Lower leg skin (tissue), 4 donors: ENCODE data around the gene F7. TPM values are rescaled to one million over a fixed set of nuclear protein-coding genes. Genes with fewer than 3 reads are reported as not detected.

Source experiments
- DNase-seq, 2 donors: peaks; one replicate each; pipeline ENCODE4 v3.0.0-alpha.2; 2019; ENCODE audit warnings: low spot score in 2 of 2
- H3K4me3 ChIP-seq: fragments of 200-600 bp; sonication (generic); 2 replicates; pipeline ENCODE4 v1.5.1; 2017; ENCODE audit warnings: mild to moderate bottlenecking, low read depth; ENCODE audit not compliant: poor library complexity, severe bottlenecking
- CTCF ChIP-seq, 3 donors: fragments of 450-650 bp; IDR thresholded peaks; one replicate each; pipeline ENCODE4 v1.5.1; 2016; ENCODE audit warnings: antibody characterized with exemption in 3 of 3, mild to moderate bottlenecking in 3 of 3, moderate library complexity in 2 of 3
- POLR2A ChIP-seq, 2 donors: fragments of 450-650 bp; IDR thresholded peaks; one replicate each; pipeline ENCODE4 v1.6.1; 2016 to 2017; ENCODE audit warnings: antibody characterized with exemption in 2 of 2, mild to moderate bottlenecking in 1 of 2, moderate library complexity in 1 of 2
- WGBS, 2 donors: methylation state at CpG; one replicate each; pipeline ENCODE4 v1.1.5; 2018; 5-methylcytosine and 5-hydroxymethylcytosine counted together
- intact Hi-C: fragments of 100-400 bp; cut with DNase I; formaldehyde crosslinking; loops from one replicate; pipeline ENCODE4 v1.15.0; 2023; ENCODE audit warnings: low total_unique reads
- total RNA-seq, 4 donors: library from RNA; depleted of rRNA; stranded (reverse); fragments of >200 nt; gene quantifications; one replicate each; pipeline ENCODE4 v1.1.0, GENCODE V29; 2016

F7 gene
- total RNA-seq, 4 donors from 2014 or later = 0.13 TPM; not detected in 3

- peak in 1 of 2 donors; percentile 78 for DNase-seq
- intact Hi-C loops = no loop called here
- WGBS, 2 donors = 71 to 73% methylated on average over 12 of the region's 12 CpGs
- no peak overlapping the region for H3K4me3 ChIP-seq
- TF ChIP-seq CTCF (IDR thresholded peaks at IDR 0.05) = no peak
- TF ChIP-seq POLR2A (IDR thresholded peaks at IDR 0.05) = no peak
Observed at GRCh38 chr13:113157206-113157928, 51.8 kb downstream of the F7 start.

GRCh38 chr13:113157929-113158747 is 52.5 kb downstream of the F7 start, which contains the start of gene PROZ:
Gene PROZ (plus strand): TSS chr13:113158648. CDS start chr13:113158661, 13 bp downstream.
- TF ChIP-seq CTCF (IDR thresholded peaks at IDR 0.05) (no peak), POLR2A (IDR thresholded peaks at IDR 0.05) (no peak)
- WGBS, 2 donors = 59 to 68% methylated on average over 16 of the region's 16 CpGs
- intact Hi-C loops = no loop called here
- no peak within 1 kb of the TSS for H3K4me3 ChIP-seq
- peak in 1 of 2 donors; percentile 57 for DNase-seq

GRCh38 chr13:113158946-113159345 is 53.4 kb downstream of the F7 start:
- intact Hi-C loops = no loop called here
- TF ChIP-seq POLR2A (IDR thresholded peaks at IDR 0.05) (no peak), CTCF (IDR thresholded peaks at IDR 0.05) (no peak)
- no peak for DNase-seq
- H3K4me3 ChIP-seq = no peak overlapping the region
- WGBS, 2 donors = 66 to 73% methylated on average over 7 of the region's 7 CpGs

- TF ChIP-seq POLR2A (IDR thresholded peaks at IDR 0.05) = no peak
- no peak for TF ChIP-seq CTCF (IDR thresholded peaks at IDR 0.05)
- 78 to 81% methylated on average over 18 to 20 of the region's 20 CpGs for WGBS, 2 donors
- no peak overlapping the region for H3K4me3 ChIP-seq
- DNase-seq = peak in 1 of 2 donors; percentile 62
- intact Hi-C loops = no loop called here
Observed at GRCh38 chr13:113159701-113160100, 54.1 kb downstream of the F7 start.

GRCh38 chr13:113160983-113161382 is 55.4 kb downstream of the F7 start:
- TF ChIP-seq CTCF (IDR thresholded peaks at IDR 0.05) = no peak
- intact Hi-C loops = no loop called here
- peak in 1 of 2 donors; percentile 81 for DNase-seq
- no peak overlapping the region for H3K4me3 ChIP-seq
- WGBS, 2 donors = 70 to 77% methylated on average over 12 of the region's 12 CpGs
